Astrocyte (in vitro differentiated cells and primary cell): ENCODE results near the gene SGK1. TPM values are rescaled to one million over a fixed set of nuclear protein-coding genes. Genes with fewer than 3 reads are reported as not detected.

Source experiments
- DNase-seq: peaks from one replicate; pipeline ENCODE4 v3.0.0-alpha.2; 2010; ENCODE audit warnings: low read depth
- FAIRE-seq: peaks from 2 replicates; lab custom pipeline; 2011; peaks lifted over from hg19 to GRCh38; lab: Jason Lieb, UNC
- H2AFZ ChIP-seq: 2 replicates; pipeline ENCODE4 v1.6.0; 2012; ENCODE audit warnings: low read depth, low read length, inconsistent platforms
- H3K27ac ChIP-seq: 2 replicates; pipeline ENCODE4 v1.5.1; 2011; ENCODE audit warnings: low read depth, low read length, inconsistent platforms
- H3K27me3 ChIP-seq: 2 replicates; pipeline ENCODE4 v1.6.0; 2011; ENCODE audit warnings: low read length, inconsistent platforms; ENCODE audit not compliant: insufficient read depth
- H3K36me3 ChIP-seq: 2 replicates; pipeline ENCODE4 v1.5.1; 2011; ENCODE audit warnings: low read length, inconsistent platforms; ENCODE audit not compliant: insufficient read depth
- H3K4me1 ChIP-seq: 2 replicates; pipeline ENCODE4 v1.5.1; 2011; ENCODE audit warnings: low read length, inconsistent platforms; ENCODE audit not compliant: insufficient read depth
- H3K4me2 ChIP-seq: 2 replicates; pipeline ENCODE4 v1.6.0; 2012; ENCODE audit warnings: low read length, inconsistent platforms
- H3K4me3 ChIP-seq: 2 replicates; pipeline ENCODE4 v1.5.1; 2011; ENCODE audit warnings: low read depth, mild to moderate bottlenecking, low read length, inconsistent platforms; ENCODE audit not compliant: insufficient read depth
- H3K79me2 ChIP-seq: 2 replicates; pipeline ENCODE4 v1.6.0; 2012; ENCODE audit warnings: mild to moderate bottlenecking, low read length, inconsistent platforms; ENCODE audit not compliant: insufficient read depth
- H3K9ac ChIP-seq: 2 replicates; pipeline ENCODE4 v1.6.0; 2012; ENCODE audit warnings: mild to moderate bottlenecking, low read length, inconsistent platforms
- H3K9me3 ChIP-seq: 2 replicates; pipeline ENCODE4 v1.5.1; 2012; ENCODE audit warnings: low read depth, mild to moderate bottlenecking, low read length, inconsistent platforms; ENCODE audit not compliant: insufficient read depth
- H4K20me1 ChIP-seq: 2 replicates; pipeline ENCODE4 v1.6.0; 2012; ENCODE audit warnings: low read length, inconsistent platforms; ENCODE audit not compliant: insufficient read depth
- H3K27ac Mint-ChIP-seq: one replicate; pipeline ENCODE4 v1.8.0; 2021; ENCODE audit warnings: mild to moderate bottlenecking, mixed read lengths; ENCODE audit not compliant: unreplicated experiment
- H3K27me3 Mint-ChIP-seq: one replicate; pipeline ENCODE4 v1.8.0; 2021; ENCODE audit warnings: low read depth, mixed read lengths; ENCODE audit not compliant: unreplicated experiment
- H3K36me3 Mint-ChIP-seq: one replicate; pipeline ENCODE4 v1.8.0; 2021; ENCODE audit warnings: low read depth, mixed read lengths; ENCODE audit not compliant: unreplicated experiment
- H3K4me1 Mint-ChIP-seq: one replicate; pipeline ENCODE4 v1.8.0; 2021; ENCODE audit warnings: low read depth, mixed read lengths; ENCODE audit not compliant: unreplicated experiment
- H3K4me3 Mint-ChIP-seq: one replicate; pipeline ENCODE4 v1.8.0; 2021; ENCODE audit warnings: mild to moderate bottlenecking, moderate library complexity, mixed read lengths; ENCODE audit not compliant: unreplicated experiment
- H3K9me3 Mint-ChIP-seq: one replicate; pipeline ENCODE4 v1.8.0; 2021; ENCODE audit warnings: mild to moderate bottlenecking, mixed read lengths; ENCODE audit not compliant: unreplicated experiment
- EZH2 ChIP-seq: IDR thresholded peaks from 2 replicates; pipeline ENCODE4 v1.6.1; 2012; ENCODE audit warnings: mild to moderate bottlenecking, low read length, inconsistent platforms; ENCODE audit not compliant: insufficient read depth
- total RNA-seq: library from RNA; stranded (reverse); gene quantifications from 2 replicates; pipeline ENCODE4 v1.2.1, GENCODE V29; 2021
- TF ChIP-seq, protein P1 (sequence below): IDR thresholded peaks from 2 replicates; pipeline ENCODE4 v1.5.1; 2011; ENCODE audit warnings: low read depth, mild to moderate bottlenecking, inconsistent platforms, low read length, moderate library complexity; ENCODE audit not compliant: insufficient read depth

Gene SGK1
- total RNA-seq, 1 donor from 2014 or later, result 117 TPM

DNA sequence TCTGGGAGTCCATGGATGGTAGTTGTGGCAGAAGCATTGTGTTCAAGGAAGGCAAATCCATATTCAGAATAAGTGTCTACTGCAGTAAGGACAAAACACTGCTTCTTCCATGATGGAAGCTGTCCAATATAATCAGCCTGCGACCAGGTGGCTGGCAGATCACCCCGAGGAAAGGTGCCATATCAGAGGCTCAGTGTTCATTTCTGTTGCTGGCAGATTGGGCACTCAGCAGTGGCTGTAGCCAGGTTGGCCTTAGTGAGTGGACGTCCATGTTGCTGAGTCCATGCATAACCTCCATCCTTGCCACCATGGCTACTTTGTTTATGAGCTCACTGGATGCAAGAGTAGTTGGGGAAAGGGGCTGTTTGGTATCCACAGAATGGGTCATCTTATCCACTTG lies 130.2 kb downstream of the SGK1 start:
- Mint-ChIP-seq H3K36me3 (no peaks in the 10 kb centered on the region), H3K4me3 (no peak overlapping the region), H3K4me1 (no peaks in the 10 kb centered on the region), H3K27ac (no peak overlapping the region), H3K27me3 (no peaks in the 10 kb centered on the region), H3K9me3 (peaks cover 1% of the 10 kb centered on the region)
- no peak overlapping the region for H3K4me3 ChIP-seq
- no peaks in the 10 kb centered on the region for H3K36me3 ChIP-seq
- H3K79me2 ChIP-seq, result no peaks in the 10 kb centered on the region
- no peak overlapping the region for H3K27ac ChIP-seq
- no peaks in the 10 kb centered on the region for H4K20me1 ChIP-seq
- DNase-seq, result no peak
- no peak overlapping the region for H3K9ac ChIP-seq
- no peaks in the 10 kb centered on the region for H3K27me3 ChIP-seq
- no peaks in the 10 kb centered on the region for H3K4me1 ChIP-seq
- H3K9me3 ChIP-seq, result no peaks in the 10 kb centered on the region
- TF ChIP-seq, protein P1, sequence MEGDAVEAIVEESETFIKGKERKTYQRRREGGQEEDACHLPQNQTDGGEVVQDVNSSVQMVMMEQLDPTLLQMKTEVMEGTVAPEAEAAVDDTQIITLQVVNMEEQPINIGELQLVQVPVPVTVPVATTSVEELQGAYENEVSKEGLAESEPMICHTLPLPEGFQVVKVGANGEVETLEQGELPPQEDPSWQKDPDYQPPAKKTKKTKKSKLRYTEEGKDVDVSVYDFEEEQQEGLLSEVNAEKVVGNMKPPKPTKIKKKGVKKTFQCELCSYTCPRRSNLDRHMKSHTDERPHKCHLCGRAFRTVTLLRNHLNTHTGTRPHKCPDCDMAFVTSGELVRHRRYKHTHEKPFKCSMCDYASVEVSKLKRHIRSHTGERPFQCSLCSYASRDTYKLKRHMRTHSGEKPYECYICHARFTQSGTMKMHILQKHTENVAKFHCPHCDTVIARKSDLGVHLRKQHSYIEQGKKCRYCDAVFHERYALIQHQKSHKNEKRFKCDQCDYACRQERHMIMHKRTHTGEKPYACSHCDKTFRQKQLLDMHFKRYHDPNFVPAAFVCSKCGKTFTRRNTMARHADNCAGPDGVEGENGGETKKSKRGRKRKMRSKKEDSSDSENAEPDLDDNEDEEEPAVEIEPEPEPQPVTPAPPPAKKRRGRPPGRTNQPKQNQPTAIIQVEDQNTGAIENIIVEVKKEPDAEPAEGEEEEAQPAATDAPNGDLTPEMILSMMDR, result no peak
- TF ChIP-seq EZH2, result no peak
- H3K4me2 ChIP-seq, result no peak overlapping the region
- no peak overlapping the region for H2AFZ ChIP-seq
- no peak for FAIRE-seq

DNA sequence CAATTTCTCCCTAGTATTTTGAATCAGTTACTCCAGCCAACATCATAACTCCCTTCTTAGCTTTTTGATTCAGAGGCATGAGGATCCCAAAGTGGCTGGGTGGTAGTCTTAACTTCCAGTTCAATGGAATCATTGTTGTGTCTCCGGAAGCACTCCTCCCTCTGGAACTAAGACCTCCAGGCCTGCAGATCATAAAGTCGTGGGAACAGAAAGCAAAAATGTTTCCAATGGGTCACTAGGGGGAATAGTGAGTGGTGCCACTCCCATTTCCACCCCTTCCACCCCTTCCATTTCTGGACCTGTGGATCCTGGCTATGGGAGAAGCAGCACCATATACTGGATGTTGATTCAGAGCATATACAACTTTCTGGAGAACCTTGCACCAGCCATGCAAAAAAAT lies 130.8 kb downstream of the SGK1 start:
- no peak for DNase-seq
- no peak for FAIRE-seq
- no peaks in the 10 kb centered on the region for H3K79me2 ChIP-seq
- H3K4me1 ChIP-seq, result no peaks in the 10 kb centered on the region
- Mint-ChIP-seq H3K27me3 (no peaks in the 10 kb centered on the region), H3K27ac (no peak overlapping the region), H3K4me3 (no peak overlapping the region), H3K36me3 (no peaks in the 10 kb centered on the region), H3K9me3 (peaks cover 1% of the 10 kb centered on the region), H3K4me1 (no peaks in the 10 kb centered on the region)
- no peaks in the 10 kb centered on the region for H3K27me3 ChIP-seq
- no peaks in the 10 kb centered on the region for H3K36me3 ChIP-seq
- H2AFZ ChIP-seq, result no peak overlapping the region
- no peak overlapping the region for H3K4me3 ChIP-seq
- H3K4me2 ChIP-seq, result no peak overlapping the region
- H4K20me1 ChIP-seq, result no peaks in the 10 kb centered on the region
- TF ChIP-seq, protein P1, result no peak
- no peak for TF ChIP-seq EZH2
- no peak overlapping the region for H3K9ac ChIP-seq
- H3K9me3 ChIP-seq, result no peaks in the 10 kb centered on the region
- H3K27ac ChIP-seq, result no peak overlapping the region

DNA sequence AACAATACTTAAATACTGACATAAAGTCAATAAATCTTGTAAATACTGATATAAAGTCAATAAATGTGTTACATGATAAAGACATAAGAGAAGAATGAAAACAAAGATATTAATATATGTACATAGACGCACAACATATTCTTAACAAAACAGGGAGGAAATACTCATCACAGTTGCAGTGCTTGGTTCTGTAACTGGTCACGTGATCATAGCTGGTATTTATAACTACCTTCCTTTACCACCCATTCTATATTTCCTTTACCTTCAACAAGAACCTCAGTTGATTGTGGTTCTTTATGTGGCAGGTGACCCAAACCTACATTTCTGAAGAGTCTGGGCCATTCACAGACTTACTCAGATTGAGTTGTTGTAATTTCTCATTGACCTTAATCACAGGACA lies 131.6 kb downstream of the SGK1 start:
- Histone ChIP-seq H4K20me1 (no peaks in the 10 kb centered on the region), H3K4me2 (no peak overlapping the region), H3K27ac (no peak overlapping the region), H3K4me1 (no peaks in the 10 kb centered on the region), H3K79me2 (no peaks in the 10 kb centered on the region), H3K9me3 (no peaks in the 10 kb centered on the region), H3K4me3 (no peak overlapping the region), H3K9ac (no peak overlapping the region), H2AFZ (no peak overlapping the region), H3K27me3 (no peaks in the 10 kb centered on the region), H3K36me3 (no peaks in the 10 kb centered on the region)
- TF ChIP-seq, protein P1, result no peak
- TF ChIP-seq EZH2, result no peak
- H3K27ac Mint-ChIP-seq, result no peak overlapping the region
- H3K27me3 Mint-ChIP-seq, result no peaks in the 10 kb centered on the region
- DNase-seq, result no peak
- H3K4me3 Mint-ChIP-seq, result no peak overlapping the region
- no peaks in the 10 kb centered on the region for H3K4me1 Mint-ChIP-seq
- no peaks in the 10 kb centered on the region for H3K36me3 Mint-ChIP-seq
- no peak for FAIRE-seq
- peaks cover 1% of the 10 kb centered on the region for H3K9me3 Mint-ChIP-seq
